ENCODE results near the gene ALG12. TPM values are rescaled to one million over a fixed set of nuclear protein-coding genes. Genes with fewer than 3 reads are reported as not detected.
A peak's percentile ranks its signal among the peaks of the same experiment; 100 is the strongest.

Gene ALG12
- total and polyA plus RNA-seq, 2 of the 13 experiments (the other 11 are each of a cell fraction or from before 2014, with no cell fraction given): 7.8 to 15.8 TPM

GRCh38 chr22:49961601-49962011 lies 43.4 kb upstream of the ALG12 start (continued):
- no peak for TF ChIP-seq ETV5 (CRISPR knock-in tag; IDR thresholded peaks at IDR 0.05; ENCODE audit: borderline replicate concordance)
- 0 out of 2 replicates have a peak, but pooled peaks have one; percentile 14 for TF ChIP-seq ZNF768 (CRISPR knock-in tag; IDR thresholded peaks at IDR 0.05)
- 0 out of 2 replicates have a peak, but pooled peaks have one; percentile 33 for TF ChIP-seq ZNF790 (CRISPR knock-in tag; IDR thresholded peaks at IDR 0.05; ENCODE audit: borderline replicate concordance)
- TF ChIP-seq, protein P1, sequence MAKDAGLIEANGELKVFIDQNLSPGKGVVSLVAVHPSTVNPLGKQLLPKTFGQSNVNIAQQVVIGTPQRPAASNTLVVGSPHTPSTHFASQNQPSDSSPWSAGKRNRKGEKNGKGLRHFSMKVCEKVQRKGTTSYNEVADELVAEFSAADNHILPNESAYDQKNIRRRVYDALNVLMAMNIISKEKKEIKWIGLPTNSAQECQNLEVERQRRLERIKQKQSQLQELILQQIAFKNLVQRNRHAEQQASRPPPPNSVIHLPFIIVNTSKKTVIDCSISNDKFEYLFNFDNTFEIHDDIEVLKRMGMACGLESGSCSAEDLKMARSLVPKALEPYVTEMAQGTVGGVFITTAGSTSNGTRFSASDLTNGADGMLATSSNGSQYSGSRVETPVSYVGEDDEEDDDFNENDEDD (CRISPR knock-in tag; IDR thresholded peaks at IDR 0.05; ENCODE audit: borderline replicate concordance): no peak
- TF ChIP-seq FOXJ3 (CRISPR knock-in tag; IDR thresholded peaks at IDR 0.05; ENCODE audit: borderline replicate concordance): no peak
- TF ChIP-seq PCBP1 (IDR thresholded peaks at IDR 0.05; ENCODE audit: borderline replicate concordance, low read depth, low read length): no peak
- 0 out of 2 replicates have a peak, but pooled peaks have one; percentile 16 for TF ChIP-seq AHR (CRISPR knock-in tag; IDR thresholded peaks at IDR 0.05)
- TF ChIP-seq, protein P2, sequence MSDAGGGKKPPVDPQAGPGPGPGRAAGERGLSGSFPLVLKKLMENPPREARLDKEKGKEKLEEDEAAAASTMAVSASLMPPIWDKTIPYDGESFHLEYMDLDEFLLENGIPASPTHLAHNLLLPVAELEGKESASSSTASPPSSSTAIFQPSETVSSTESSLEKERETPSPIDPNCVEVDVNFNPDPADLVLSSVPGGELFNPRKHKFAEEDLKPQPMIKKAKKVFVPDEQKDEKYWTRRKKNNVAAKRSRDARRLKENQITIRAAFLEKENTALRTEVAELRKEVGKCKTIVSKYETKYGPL (CRISPR knock-in tag; IDR thresholded peaks at IDR 0.05): no peak
- TF ChIP-seq HCFC1 (IDR thresholded peaks at IDR 0.05; ENCODE audit: low read depth, low read length): no peak
- peak in 1 of 2 experiments; percentile 22; a peak in 1 of 4 replicates for TF ChIP-seq HMGXB4 (CRISPR knock-in tag; IDR thresholded peaks at IDR 0.05; ENCODE audit: borderline replicate concordance in 1 of 2, low read depth in 1 of 2)
- no peak for TF ChIP-seq ZBTB7B (CRISPR knock-in tag; IDR thresholded peaks at IDR 0.05)
- TF ChIP-seq ZNF780A (CRISPR knock-in tag; IDR thresholded peaks at IDR 0.05): no peak
- TF ChIP-seq, protein P3, sequence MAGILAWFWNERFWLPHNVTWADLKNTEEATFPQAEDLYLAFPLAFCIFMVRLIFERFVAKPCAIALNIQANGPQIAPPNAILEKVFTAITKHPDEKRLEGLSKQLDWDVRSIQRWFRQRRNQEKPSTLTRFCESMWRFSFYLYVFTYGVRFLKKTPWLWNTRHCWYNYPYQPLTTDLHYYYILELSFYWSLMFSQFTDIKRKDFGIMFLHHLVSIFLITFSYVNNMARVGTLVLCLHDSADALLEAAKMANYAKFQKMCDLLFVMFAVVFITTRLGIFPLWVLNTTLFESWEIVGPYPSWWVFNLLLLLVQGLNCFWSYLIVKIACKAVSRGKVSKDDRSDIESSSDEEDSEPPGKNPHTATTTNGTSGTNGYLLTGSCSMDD (CRISPR knock-in tag; IDR thresholded peaks at IDR 0.05): no peak
- 0 out of 2 replicates have a peak, but pooled peaks have one; percentile 72 for TF ChIP-seq SRY (CRISPR knock-in tag; IDR thresholded peaks at IDR 0.05)
- TF ChIP-seq, protein P4, sequence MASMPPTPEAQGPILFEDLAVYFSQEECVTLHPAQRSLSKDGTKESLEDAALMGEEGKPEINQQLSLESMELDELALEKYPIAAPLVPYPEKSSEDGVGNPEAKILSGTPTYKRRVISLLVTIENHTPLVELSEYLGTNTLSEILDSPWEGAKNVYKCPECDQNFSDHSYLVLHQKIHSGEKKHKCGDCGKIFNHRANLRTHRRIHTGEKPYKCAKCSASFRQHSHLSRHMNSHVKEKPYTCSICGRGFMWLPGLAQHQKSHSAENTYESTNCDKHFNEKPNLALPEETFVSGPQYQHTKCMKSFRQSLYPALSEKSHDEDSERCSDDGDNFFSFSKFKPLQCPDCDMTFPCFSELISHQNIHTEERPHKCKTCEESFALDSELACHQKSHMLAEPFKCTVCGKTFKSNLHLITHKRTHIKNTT (CRISPR knock-in tag; IDR thresholded peaks at IDR 0.05): no peak
- no peak for TF ChIP-seq EZH2 (conservative IDR thresholded peaks at IDR 0.05; ENCODE audit: low read depth, low read length)
- TF ChIP-seq SMARCE1 (IDR thresholded peaks at IDR 0.05; ENCODE audit: borderline replicate concordance): no peak
- TF ChIP-seq ZMYM3 (CRISPR knock-in tag; IDR thresholded peaks at IDR 0.05): no peak
- 0 out of 2 replicates have a peak, but pooled peaks have one; percentile 18 for TF ChIP-seq HNRNPL (IDR thresholded peaks at IDR 0.05; ENCODE audit: low read depth, low read length)
- TF ChIP-seq ETV6 (CRISPR knock-in tag; conservative IDR thresholded peaks at IDR 0.05): no peak
- TF ChIP-seq SSRP1 (CRISPR knock-in tag; IDR thresholded peaks at IDR 0.05): peak; percentile 37; the same call in 1 of the 2 replicates
- no peak for TF ChIP-seq U2AF2 (IDR thresholded peaks at IDR 0.05; ENCODE audit: low read depth, low read length)
- TF ChIP-seq, protein P5, sequence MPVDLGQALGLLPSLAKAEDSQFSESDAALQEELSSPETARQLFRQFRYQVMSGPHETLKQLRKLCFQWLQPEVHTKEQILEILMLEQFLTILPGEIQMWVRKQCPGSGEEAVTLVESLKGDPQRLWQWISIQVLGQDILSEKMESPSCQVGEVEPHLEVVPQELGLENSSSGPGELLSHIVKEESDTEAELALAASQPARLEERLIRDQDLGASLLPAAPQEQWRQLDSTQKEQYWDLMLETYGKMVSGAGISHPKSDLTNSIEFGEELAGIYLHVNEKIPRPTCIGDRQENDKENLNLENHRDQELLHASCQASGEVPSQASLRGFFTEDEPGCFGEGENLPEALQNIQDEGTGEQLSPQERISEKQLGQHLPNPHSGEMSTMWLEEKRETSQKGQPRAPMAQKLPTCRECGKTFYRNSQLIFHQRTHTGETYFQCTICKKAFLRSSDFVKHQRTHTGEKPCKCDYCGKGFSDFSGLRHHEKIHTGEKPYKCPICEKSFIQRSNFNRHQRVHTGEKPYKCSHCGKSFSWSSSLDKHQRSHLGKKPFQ (CRISPR knock-in tag; IDR thresholded peaks at IDR 0.05; ENCODE audit: insufficient replicate concordance): peak; percentile 44
- TF ChIP-seq ZSCAN21 (CRISPR knock-in tag; IDR thresholded peaks at IDR 0.05; ENCODE audit: borderline replicate concordance): peak; percentile 50; the same call in 1 of the 2 replicates
